B cell (primary cell): ENCODE measurements around the gene BOC.

Experiments used
- EZH2 ChIP-seq: IDR thresholded peaks from 2 replicates; pipeline ENCODE4 v1.6.1; 2012; ENCODE audit warnings: borderline replicate concordance, low read depth, mild to moderate bottlenecking, moderate library complexity, low read length; ENCODE audit not compliant: insufficient read depth, poor library complexity, severe bottlenecking
- TF ChIP-seq, protein P1 (sequence below): fragments of 200-600 bp; IDR thresholded peaks from one replicate; pipeline ENCODE4 v1.8.0; 2022; ENCODE audit warnings: antibody characterized with exemption, mild to moderate bottlenecking

GRCh38 chr3:113277414-113277813 lies 66.1 kb downstream of the BOC start:
- TF ChIP-seq, protein P1, sequence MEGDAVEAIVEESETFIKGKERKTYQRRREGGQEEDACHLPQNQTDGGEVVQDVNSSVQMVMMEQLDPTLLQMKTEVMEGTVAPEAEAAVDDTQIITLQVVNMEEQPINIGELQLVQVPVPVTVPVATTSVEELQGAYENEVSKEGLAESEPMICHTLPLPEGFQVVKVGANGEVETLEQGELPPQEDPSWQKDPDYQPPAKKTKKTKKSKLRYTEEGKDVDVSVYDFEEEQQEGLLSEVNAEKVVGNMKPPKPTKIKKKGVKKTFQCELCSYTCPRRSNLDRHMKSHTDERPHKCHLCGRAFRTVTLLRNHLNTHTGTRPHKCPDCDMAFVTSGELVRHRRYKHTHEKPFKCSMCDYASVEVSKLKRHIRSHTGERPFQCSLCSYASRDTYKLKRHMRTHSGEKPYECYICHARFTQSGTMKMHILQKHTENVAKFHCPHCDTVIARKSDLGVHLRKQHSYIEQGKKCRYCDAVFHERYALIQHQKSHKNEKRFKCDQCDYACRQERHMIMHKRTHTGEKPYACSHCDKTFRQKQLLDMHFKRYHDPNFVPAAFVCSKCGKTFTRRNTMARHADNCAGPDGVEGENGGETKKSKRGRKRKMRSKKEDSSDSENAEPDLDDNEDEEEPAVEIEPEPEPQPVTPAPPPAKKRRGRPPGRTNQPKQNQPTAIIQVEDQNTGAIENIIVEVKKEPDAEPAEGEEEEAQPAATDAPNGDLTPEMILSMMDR = no peak
- no peak for TF ChIP-seq EZH2
